GM12874 (cell line): ENCODE results near the gene SARDH.

ENCODE experiments used
- CTCF ChIP-seq: IDR thresholded peaks from 2 replicates; pipeline ENCODE4 v1.5.1; 2011; ENCODE audit warnings: low read depth, mild to moderate bottlenecking, control low read depth, low read length, moderate library complexity; ENCODE audit not compliant: insufficient read depth

The SARDH gene

GRCh38 chr9:133622555-133622954, 115.6 kb downstream of the SARDH start:
- TF ChIP-seq CTCF, result no peak

- no peak for TF ChIP-seq CTCF
Measured at GRCh38 chr9:133621725-133622267, 116.4 kb downstream of the SARDH start.

- no peak for TF ChIP-seq CTCF
Measured at GRCh38 chr9:133619791-133620190, 118.4 kb downstream of the SARDH start.

- TF ChIP-seq CTCF, result no peak
Measured at GRCh38 chr9:133618726-133619125, 119.4 kb downstream of the SARDH start.

- TF ChIP-seq CTCF, result no peak
Measured at GRCh38 chr9:133616643-133617405, 121.3 kb downstream of the SARDH start.

- TF ChIP-seq CTCF, result no peak
Measured at GRCh38 chr9:133615606-133616188, 122.5 kb downstream of the SARDH start.

GRCh38 chr9:133615186-133615585, 123.0 kb downstream of the SARDH start:
- TF ChIP-seq CTCF, result no peak
